Measurements from ENCODE around the gene CLK2.

The CLK2 gene

GRCh38 chr1:155305881-155306391 lies 32.6 kb upstream of the CLK2 start:
- TF ChIP-seq CTCF (IDR thresholded peaks at IDR 0.05), result no peak
- Histone ChIP-seq H3K4me3 (no peak overlapping the region), H3K27ac (no peak overlapping the region)
- no peak for DNase-seq (ENCODE audit: low spot score)

GRCh38 chr1:155304558-155305063 lies 31.3 kb upstream of the CLK2 start:
- no peak overlapping the region for H3K4me3 ChIP-seq
- TF ChIP-seq CTCF (IDR thresholded peaks at IDR 0.05), result no peak
- DNase-seq (ENCODE audit: low spot score), result no peak
- no peak overlapping the region for H3K27ac ChIP-seq

GRCh38 chr1:155301342-155301841 lies 28.1 kb upstream of the CLK2 start, which contains the start of gene PKLR:
PKLR (minus strand) TSS chr1:155301438; CDS start chr1:155301395, 43 bp downstream.
- no peak for DNase-seq (ENCODE audit: low spot score)
- TF ChIP-seq CTCF (IDR thresholded peaks at IDR 0.05), result no peak
- H3K27ac ChIP-seq, result no peak within 1 kb of the TSS
- no peak within 1 kb of the TSS for H3K4me3 ChIP-seq

GRCh38 chr1:155300553-155301329 lies 27.4 kb upstream of the CLK2 start:
- Histone ChIP-seq H3K27ac (no peak overlapping the region), H3K4me3 (no peak overlapping the region)
- no peak for DNase-seq (ENCODE audit: low spot score)
- TF ChIP-seq CTCF (IDR thresholded peaks at IDR 0.05), result no peak

GRCh38 chr1:155300024-155300423 lies 26.7 kb upstream of the CLK2 start:
- no peak for TF ChIP-seq CTCF (IDR thresholded peaks at IDR 0.05)
- DNase-seq (ENCODE audit: low spot score), result no peak
- Histone ChIP-seq H3K4me3 (no peak overlapping the region), H3K27ac (no peak overlapping the region)

- no peak overlapping the region for H3K4me3 ChIP-seq
- no peak for TF ChIP-seq CTCF (IDR thresholded peaks at IDR 0.05)
- H3K27ac ChIP-seq, result no peak overlapping the region
- no peak for DNase-seq (ENCODE audit: low spot score)
Measured at GRCh38 chr1:155297384-155297783, 24.1 kb upstream of the CLK2 start.

GRCh38 chr1:155296661-155297060 lies 23.4 kb upstream of the CLK2 start:
- no peak for TF ChIP-seq CTCF (IDR thresholded peaks at IDR 0.05)
- no peak overlapping the region for H3K4me3 ChIP-seq
- H3K27ac ChIP-seq, result no peak overlapping the region
- DNase-seq (ENCODE audit: low spot score), result no peak
